ENCODE results near the gene ETV5. TPM values are rescaled to one million over a fixed set of nuclear protein-coding genes. Genes with fewer than 3 reads are reported as not detected.
"Not testable (repeated sequence)": the region's sequence is repeated elsewhere in the genome, so short reads cannot be mapped to it uniquely, and the experiment has no call there.

The ETV5 gene
- total and polyA plus RNA-seq, 7 experiments from 2014 or later, result 0.56 to 2.3 (median 0.97) TPM; not detected in 3

DNA sequence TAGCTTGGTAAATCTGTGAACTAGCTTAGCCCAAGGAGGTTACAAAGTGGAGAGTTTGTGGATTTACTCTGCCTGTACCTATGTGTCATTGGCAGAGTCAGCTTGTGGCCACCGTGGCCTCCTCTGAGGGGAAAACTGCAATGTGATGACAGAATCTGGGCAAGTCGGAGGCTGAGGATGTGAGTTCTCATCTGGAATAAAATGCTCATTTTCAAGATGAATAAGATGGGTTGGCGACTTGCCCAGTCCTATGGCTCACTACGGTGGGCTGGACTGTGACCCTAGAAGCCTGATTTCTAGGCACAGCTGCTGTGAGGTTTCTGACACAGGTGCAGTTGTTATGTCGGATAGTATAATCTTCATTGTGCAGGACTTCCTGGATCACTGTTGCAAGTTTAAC is 83.7 kb downstream of the ETV5 start:
- no peak for ATAC-seq
- no peaks in the 10 kb centered on the region for H3K9me3 Mint-ChIP-seq
- no peak overlapping the region for H3K4me3 Mint-ChIP-seq
- intact Hi-C loops (cut with micrococcal nuclease), result no loop called here
- H3K4me1 Mint-ChIP-seq, result no peaks in the 10 kb centered on the region
- Histone ChIP-seq H3K4me3 (ENCODE audit: low read length) (no peak overlapping the region), H3K4me1 (ENCODE audit: control insufficient read depth in 2 of 2, insufficient read depth in 2 of 2, low read length in 2 of 2) (no peaks in the 10 kb centered on the region), H3K9me3 (ENCODE audit: control insufficient read depth in 2 of 3, low read length in 3 of 3) (no peaks in the 10 kb centered on the region), H3K27me3 (ENCODE audit: control insufficient read depth in 2 of 2, insufficient read depth in 2 of 2, low read length in 2 of 2) (no peaks in the 10 kb centered on the region), H3K36me3 (ENCODE audit: control insufficient read depth in 2 of 3, insufficient read depth in 3 of 3, low read length in 3 of 3) (no peaks in the 10 kb centered on the region), H3K27ac (ENCODE audit: low read depth, low read length) (no peak overlapping the region)
- DNase-seq, result no peak
- POLR2A ChIA-PET, result no interaction called here
- no peak overlapping the region for H3K27ac Mint-ChIP-seq
- CTCF ChIA-PET, result no interaction called here
- peaks cover 4 to 29% (median 18%) of the 10 kb centered on the region in 5 donors for H3K27me3 Mint-ChIP-seq
- no peaks in the 10 kb centered on the region for H3K36me3 Mint-ChIP-seq

DNA sequence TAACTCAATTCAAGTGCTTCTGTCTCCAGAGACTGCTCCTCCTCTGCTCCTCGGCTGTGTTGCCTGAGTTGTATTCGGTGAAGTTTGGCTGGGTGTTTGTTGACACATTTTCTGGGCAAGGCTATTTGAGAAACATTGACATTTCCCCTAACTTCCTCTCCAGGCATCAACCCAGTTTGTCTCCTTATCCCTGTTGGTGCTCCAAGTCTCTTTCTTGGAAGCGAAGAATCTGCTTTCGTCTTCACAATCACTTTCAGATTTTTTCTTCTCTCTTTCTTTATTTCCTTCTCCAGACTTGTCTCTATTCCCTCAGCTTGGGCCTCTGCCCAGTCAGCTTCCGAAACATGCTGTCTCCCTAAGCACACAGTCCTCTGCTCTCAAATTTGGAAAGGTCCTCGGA is 84.7 kb downstream of the ETV5 start:
- DNase-seq, result no peak
- H3K27ac ChIP-seq (ENCODE audit: low read depth, low read length), result no peak overlapping the region
- no peaks in the 10 kb centered on the region for H3K4me1 Mint-ChIP-seq
- no peaks in the 10 kb centered on the region for H3K27me3 ChIP-seq (ENCODE audit: control insufficient read depth in 2 of 2, insufficient read depth in 2 of 2, low read length in 2 of 2)
- no peak overlapping the region for H3K4me3 Mint-ChIP-seq
- H3K27ac Mint-ChIP-seq, result no peak overlapping the region
- H3K4me1 ChIP-seq (ENCODE audit: control insufficient read depth in 2 of 2, insufficient read depth in 2 of 2, low read length in 2 of 2), result no peaks in the 10 kb centered on the region
- H3K36me3 Mint-ChIP-seq, result no peaks in the 10 kb centered on the region
- H3K4me3 ChIP-seq (ENCODE audit: low read length), result no peak overlapping the region
- no peaks in the 10 kb centered on the region for H3K9me3 ChIP-seq (ENCODE audit: control insufficient read depth in 2 of 3, low read length in 3 of 3)
- intact Hi-C loops (cut with micrococcal nuclease), result no loop called here
- no peaks in the 10 kb centered on the region for H3K9me3 Mint-ChIP-seq
- ChIA-PET CTCF (no interaction called here), POLR2A (no interaction called here)
- H3K36me3 ChIP-seq (ENCODE audit: control insufficient read depth in 2 of 3, insufficient read depth in 3 of 3, low read length in 3 of 3), result no peaks in the 10 kb centered on the region
- peaks cover 4 to 30% (median 12%) of the 10 kb centered on the region in 5 donors for H3K27me3 Mint-ChIP-seq
- ATAC-seq, result no peak

DNA sequence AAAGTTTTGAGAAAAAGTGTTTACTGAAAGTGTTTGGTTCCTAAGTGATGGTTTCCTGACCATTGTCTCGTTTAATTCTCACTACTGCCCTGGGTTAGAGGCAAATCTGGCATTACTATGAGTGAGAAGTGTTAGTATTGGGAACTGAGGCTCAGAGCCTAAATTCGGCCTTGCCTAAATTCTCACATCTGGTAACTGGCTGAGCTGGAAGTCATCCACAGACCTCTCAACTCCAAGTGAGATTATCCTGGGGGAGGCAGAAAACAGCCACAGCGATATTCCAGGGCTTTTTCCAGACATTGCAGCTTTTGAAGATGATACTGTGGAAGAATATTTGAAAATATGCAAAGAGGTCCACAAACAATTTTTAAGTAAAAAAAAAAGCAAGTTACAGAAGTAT is 86.0 kb downstream of the ETV5 start:
- no peak for ATAC-seq
- H3K36me3 ChIP-seq (ENCODE audit: control insufficient read depth in 2 of 3, insufficient read depth in 3 of 3, low read length in 3 of 3), result no peaks in the 10 kb centered on the region
- no peak overlapping the region for H3K27ac Mint-ChIP-seq
- no peak overlapping the region for H3K4me3 Mint-ChIP-seq
- peaks cover 0 to under 1% (median 0%) of the 10 kb centered on the region in 11 donors for H3K9me3 Mint-ChIP-seq
- H3K4me1 ChIP-seq (ENCODE audit: control insufficient read depth in 2 of 2, insufficient read depth in 2 of 2, low read length in 2 of 2), result no peaks in the 10 kb centered on the region
- no peaks in the 10 kb centered on the region for H3K9me3 ChIP-seq (ENCODE audit: control insufficient read depth in 2 of 3, low read length in 3 of 3)
- H3K27ac ChIP-seq (ENCODE audit: low read depth, low read length), result no peak overlapping the region
- CTCF ChIA-PET, result no interaction called here
- H3K27me3 ChIP-seq (ENCODE audit: control insufficient read depth in 2 of 2, insufficient read depth in 2 of 2, low read length in 2 of 2), result no peaks in the 10 kb centered on the region
- intact Hi-C loops (cut with micrococcal nuclease), result no loop called here
- POLR2A ChIA-PET, result no interaction called here
- peaks cover 6 to 37% (median 15%) of the 10 kb centered on the region in 5 donors for H3K27me3 Mint-ChIP-seq
- no peaks in the 10 kb centered on the region for H3K4me1 Mint-ChIP-seq
- H3K4me3 ChIP-seq (ENCODE audit: low read length), result no peak overlapping the region
- DNase-seq, result no peak
- H3K36me3 Mint-ChIP-seq, result no peaks in the 10 kb centered on the region

DNA sequence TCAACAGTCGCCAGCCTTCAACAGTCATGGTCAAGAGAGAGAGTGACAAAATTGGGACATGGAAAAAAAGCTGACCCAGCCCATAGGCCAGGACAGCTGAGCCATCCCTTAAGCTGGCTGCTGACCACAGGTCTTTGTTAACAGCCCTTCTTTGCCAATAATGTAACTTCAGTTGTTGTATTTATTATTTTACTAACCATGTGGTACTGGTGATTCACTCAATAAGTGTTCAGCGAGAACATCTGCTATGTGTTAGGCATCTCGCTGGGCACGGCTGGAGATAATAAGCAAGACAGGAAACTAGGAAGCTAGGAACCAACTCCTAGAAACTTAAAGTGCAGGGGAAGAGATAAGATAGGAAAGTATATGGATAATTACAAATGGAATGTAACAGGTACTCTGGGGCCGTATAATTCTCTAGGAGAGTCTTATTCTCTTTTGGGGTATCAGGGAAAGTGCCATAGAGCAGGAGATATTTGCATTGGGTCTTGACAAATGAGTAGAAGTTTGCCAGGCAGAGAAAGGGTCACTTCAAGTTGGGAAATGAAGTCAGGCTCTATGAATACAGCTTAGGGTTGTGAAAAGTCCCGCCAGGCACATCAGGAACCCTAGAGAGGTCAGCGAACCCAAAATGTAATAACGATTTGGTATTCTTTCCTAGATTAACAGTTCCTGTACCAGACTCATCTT is 87.1 kb downstream of the ETV5 start:
- H3K9me3 ChIP-seq (ENCODE audit: control insufficient read depth in 2 of 3, low read length in 3 of 3), result no peaks in the 10 kb centered on the region
- no peak for ATAC-seq
- intact Hi-C loops (cut with micrococcal nuclease), result no loop called here
- Mint-ChIP-seq H3K9me3 (peaks cover 0 to 6% (median 0%) of the 10 kb centered on the region in 11 donors), H3K4me3 (no peak overlapping the region), H3K36me3 (no peaks in the 10 kb centered on the region), H3K27me3 (peaks cover 7 to 37% (median 12%) of the 10 kb centered on the region in 5 donors), H3K27ac (no peak overlapping the region), H3K4me1 (no peaks in the 10 kb centered on the region)
- no peaks in the 10 kb centered on the region for H3K36me3 ChIP-seq (ENCODE audit: control insufficient read depth in 2 of 3, insufficient read depth in 3 of 3, low read length in 3 of 3)
- CTCF ChIA-PET, result no interaction called here
- H3K4me3 ChIP-seq (ENCODE audit: low read length), result no peak overlapping the region
- no peak for DNase-seq
- no peaks in the 10 kb centered on the region for H3K27me3 ChIP-seq (ENCODE audit: control insufficient read depth in 2 of 2, insufficient read depth in 2 of 2, low read length in 2 of 2)
- no peak overlapping the region for H3K27ac ChIP-seq (ENCODE audit: low read depth, low read length)
- POLR2A ChIA-PET, result no interaction called here
- H3K4me1 ChIP-seq (ENCODE audit: control insufficient read depth in 2 of 2, insufficient read depth in 2 of 2, low read length in 2 of 2), result no peaks in the 10 kb centered on the region

DNA sequence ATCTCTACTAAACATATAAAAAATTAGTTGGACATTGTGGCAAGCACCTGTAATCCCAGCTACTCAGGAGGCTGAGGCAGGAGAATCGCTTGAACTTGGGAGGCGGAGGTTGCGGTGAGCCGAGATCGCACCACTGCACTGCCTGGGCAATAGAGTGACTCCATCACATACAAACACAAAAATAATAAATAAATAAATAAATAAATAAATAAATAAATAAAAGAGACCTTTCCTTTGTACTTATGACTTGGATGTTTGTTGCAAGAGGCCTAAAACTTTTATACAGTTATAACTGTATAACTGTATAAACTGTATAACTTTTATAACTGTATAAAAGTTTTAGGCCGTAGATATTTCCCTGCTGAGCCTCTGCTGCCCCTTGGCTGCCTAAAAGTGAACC is 87.6 kb downstream of the ETV5 start:
- POLR2A ChIA-PET; intact Hi-C loops (cut with micrococcal nuclease); H3K4me3 Mint-ChIP-seq; H3K9me3 Mint-ChIP-seq; DNase-seq; H3K27ac ChIP-seq (ENCODE audit: low read depth, low read length); H3K9me3 ChIP-seq (ENCODE audit: control insufficient read depth in 2 of 3, low read length in 3 of 3); H3K4me3 ChIP-seq (ENCODE audit: low read length); H3K4me1 Mint-ChIP-seq; CTCF ChIA-PET; H3K4me1 ChIP-seq (ENCODE audit: control insufficient read depth in 2 of 2, insufficient read depth in 2 of 2, low read length in 2 of 2); H3K27ac Mint-ChIP-seq; ATAC-seq; H3K27me3 ChIP-seq (ENCODE audit: control insufficient read depth in 2 of 2, insufficient read depth in 2 of 2, low read length in 2 of 2); H3K36me3 Mint-ChIP-seq; H3K36me3 ChIP-seq (ENCODE audit: control insufficient read depth in 2 of 3, insufficient read depth in 3 of 3, low read length in 3 of 3): not testable (repeated sequence)
- peaks cover 7 to 32% (median 14%) of the 10 kb centered on the region in 5 donors for H3K27me3 Mint-ChIP-seq

DNA sequence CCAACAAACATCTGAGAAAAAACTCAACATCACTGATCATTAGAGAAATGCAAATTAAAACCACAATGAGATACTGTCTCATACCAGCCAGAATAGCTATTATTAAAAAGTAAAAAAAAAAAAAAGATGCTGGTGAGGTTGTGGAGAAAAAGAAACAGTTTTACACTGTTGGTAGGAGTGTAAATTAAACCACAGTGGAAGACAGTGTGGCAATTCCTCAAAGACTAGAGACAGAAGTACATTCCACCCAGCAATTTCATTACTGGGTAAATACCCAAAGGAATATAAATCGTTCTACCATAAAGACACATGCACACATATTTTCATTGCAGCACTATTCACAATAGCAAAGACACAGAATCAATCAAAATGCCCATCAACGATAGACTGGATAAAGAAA is 89.6 kb downstream of the ETV5 start:
- Mint-ChIP-seq H3K9me3 (peaks cover 0 to 13% (median 0%) of the 10 kb centered on the region in 11 donors), H3K27me3 (peaks cover under 1 to 18% (median 11%) of the 10 kb centered on the region in 5 donors)
- H3K36me3 Mint-ChIP-seq; intact Hi-C loops (cut with micrococcal nuclease); H3K4me1 ChIP-seq (ENCODE audit: control insufficient read depth in 2 of 2, insufficient read depth in 2 of 2, low read length in 2 of 2); H3K36me3 ChIP-seq (ENCODE audit: control insufficient read depth in 2 of 3, insufficient read depth in 3 of 3, low read length in 3 of 3); POLR2A ChIA-PET; H3K4me1 Mint-ChIP-seq; H3K27ac Mint-ChIP-seq; H3K4me3 Mint-ChIP-seq; ATAC-seq; CTCF ChIA-PET; DNase-seq; H3K4me3 ChIP-seq (ENCODE audit: low read length); H3K27ac ChIP-seq (ENCODE audit: low read depth, low read length); H3K27me3 ChIP-seq (ENCODE audit: control insufficient read depth in 2 of 2, insufficient read depth in 2 of 2, low read length in 2 of 2); H3K9me3 ChIP-seq (ENCODE audit: control insufficient read depth in 2 of 3, low read length in 3 of 3): not testable (repeated sequence)

DNA sequence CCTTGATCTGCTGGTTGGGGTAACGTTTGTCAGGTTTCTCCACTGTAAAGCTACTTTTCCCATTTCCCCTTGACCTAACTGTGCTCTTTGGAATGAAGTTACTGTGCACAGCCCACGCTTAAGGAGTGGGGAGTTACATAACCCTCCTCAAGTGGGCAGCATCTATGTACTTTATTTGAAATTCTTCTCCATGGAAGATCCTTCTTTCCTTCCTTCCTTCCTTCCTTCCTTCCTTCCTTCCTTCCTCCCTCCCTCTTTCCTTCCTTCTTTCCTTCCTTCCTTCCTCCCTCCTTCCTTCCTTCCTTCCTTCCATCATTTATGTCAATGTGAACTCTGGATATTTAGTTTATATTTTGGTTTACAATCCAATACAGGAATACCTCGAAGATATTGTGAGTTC is 94.0 kb downstream of the ETV5 start:
- Mint-ChIP-seq H3K27me3 (peaks cover 14 to 31% (median 20%) of the 10 kb centered on the region in 5 donors), H3K27ac (no peak overlapping the region), H3K4me1 (no peaks in the 10 kb centered on the region), H3K4me3 (no peak overlapping the region), H3K9me3 (peaks cover 0 to 13% (median 0%) of the 10 kb centered on the region in 11 donors), H3K36me3 (no peaks in the 10 kb centered on the region)
- intact Hi-C loops (cut with micrococcal nuclease), result no loop called here
- H3K9me3 ChIP-seq (ENCODE audit: control insufficient read depth in 2 of 3, low read length in 3 of 3), result no peaks in the 10 kb centered on the region
- no peak overlapping the region for H3K27ac ChIP-seq (ENCODE audit: low read depth, low read length)
- H3K36me3 ChIP-seq (ENCODE audit: control insufficient read depth in 2 of 3, insufficient read depth in 3 of 3, low read length in 3 of 3), result no peaks in the 10 kb centered on the region
- ChIA-PET CTCF (no interaction called here), POLR2A (no interaction called here)
- H3K4me3 ChIP-seq (ENCODE audit: low read length), result no peak overlapping the region
- DNase-seq (no peak), ATAC-seq (no peak)
- no peaks in the 10 kb centered on the region for H3K4me1 ChIP-seq (ENCODE audit: control insufficient read depth in 2 of 2, insufficient read depth in 2 of 2, low read length in 2 of 2)
- no peaks in the 10 kb centered on the region for H3K27me3 ChIP-seq (ENCODE audit: control insufficient read depth in 2 of 2, insufficient read depth in 2 of 2, low read length in 2 of 2)
